BJ (cell line): ENCODE data around the gene DOCK1. TPM values are rescaled to one million over a fixed set of nuclear protein-coding genes. Genes with fewer than 3 reads are reported as not detected.

ENCODE experiments used
- CTCF ChIA-PET: fragments of 350-600 bp; formaldehyde crosslinking; extraction: SDS; loops from one replicate; lab custom pipeline; 2021; ENCODE audit warnings: antibody characterized with exemption, inconsistent platforms; lab: Yijun Ruan, JAX
- POLR2A ChIA-PET: fragments of 300-600 bp; sonication (Branson Sonifier 250); formaldehyde crosslinking; extraction: SDS; loops from one replicate; lab custom pipeline; 2021; ENCODE audit warnings: antibody characterized with exemption; lab: Charles Lee
- DNase-seq: peaks from one replicate; pipeline ENCODE4 v3.0.0-alpha.2; 2011; ENCODE audit warnings: low read depth
- H3K27me3 ChIP-seq: 2 replicates; pipeline ENCODE4 v1.6.0; 2011; ENCODE audit warnings: low read length; ENCODE audit not compliant: control insufficient read depth, insufficient read depth
- H3K36me3 ChIP-seq: 2 replicates; pipeline ENCODE4 v1.5.1; 2011; ENCODE audit warnings: low read length; ENCODE audit not compliant: control insufficient read depth, insufficient read depth
- H3K4me3 ChIP-seq: 2 replicates; pipeline ENCODE4 v1.5.1; 2011; ENCODE audit warnings: low read depth, mild to moderate bottlenecking, control low read depth, low read length
- CTCF ChIP-seq: IDR thresholded peaks from 2 replicates; pipeline ENCODE4 v1.5.1; 2011; ENCODE audit warnings: low read depth, mild to moderate bottlenecking, control low read depth, inconsistent platforms, low read length, moderate library complexity; ENCODE audit not compliant: insufficient read depth
- polyA plus RNA-seq: library from polyadenylated mRNA; depleted of rRNA; stranded (reverse); fragments of >200 nt; gene quantifications from 2 replicates; pipeline ENCODE4 v1.2.3, GENCODE V29; 2011

The DOCK1 gene
- polyA plus RNA-seq, 1 experiment: 20.0 TPM

- CTCF ChIA-PET: no interaction called here
- DNase-seq: no peak
- no peak for TF ChIP-seq CTCF
- H3K36me3 ChIP-seq: peaks cover 3% of the 10 kb centered on the region
- POLR2A ChIA-PET: no interaction called here
- H3K4me3 ChIP-seq: no peak overlapping the region
- no peaks in the 10 kb centered on the region for H3K27me3 ChIP-seq
Measured at GRCh38 chr10:127252818-127253217, 347.6 kb downstream of the DOCK1 start.

- no peak for TF ChIP-seq CTCF
- Histone ChIP-seq H3K36me3 (peaks cover 5% of the 10 kb centered on the region), H3K27me3 (no peaks in the 10 kb centered on the region), H3K4me3 (no peak overlapping the region)
- ChIA-PET POLR2A (no interaction called here), CTCF (interaction anchor here (0.9 kb wide), 1 partner anchor 11 kb away, joined by 5 read pairs; no protein-coding TSS in a partner anchor)
- DNase-seq: no peak
Measured at GRCh38 chr10:127254276-127254675, 349.0 kb downstream of the DOCK1 start.

- no peak for DNase-seq
- Histone ChIP-seq H3K36me3 (peaks cover 8% of the 10 kb centered on the region), H3K4me3 (no peak overlapping the region), H3K27me3 (no peaks in the 10 kb centered on the region)
- POLR2A ChIA-PET: no interaction called here
- CTCF ChIA-PET: interaction anchor here (1.4 kb wide), 1 partner anchor 10 kb away, joined by 3 read pairs; no protein-coding TSS in a partner anchor
- TF ChIP-seq CTCF: no peak
Measured at GRCh38 chr10:127257395-127257794, 352.2 kb downstream of the DOCK1 start.

- ChIA-PET CTCF (interaction anchor here (0.6 kb wide), 1 partner anchor 109 kb away, joined by 3 read pairs; no protein-coding TSS in a partner anchor), POLR2A (no interaction called here)
- Histone ChIP-seq H3K27me3 (no peaks in the 10 kb centered on the region), H3K36me3 (peaks cover 11% of the 10 kb centered on the region), H3K4me3 (no peak overlapping the region)
- no peak for DNase-seq
- no peak for TF ChIP-seq CTCF
Measured at GRCh38 chr10:127259347-127259746, 354.1 kb downstream of the DOCK1 start.

GRCh38 chr10:127262606-127263005 lies 357.4 kb downstream of the DOCK1 start:
- Histone ChIP-seq H3K36me3 (peaks cover 10% of the 10 kb centered on the region), H3K4me3 (no peak overlapping the region), H3K27me3 (no peaks in the 10 kb centered on the region)
- no peak for TF ChIP-seq CTCF
- DNase-seq: no peak
- ChIA-PET CTCF (interaction anchor here (0.5 kb wide), 1 partner anchor 9 kb away, joined by 3 read pairs; no protein-coding TSS in a partner anchor), POLR2A (no interaction called here)
